ENCODE data around the gene MEIOSIN.

GRCh38 chr19:45772912-45773311, 39.7 kb downstream of the MEIOSIN start:
- no peak for TF ChIP-seq CTCF (IDR thresholded peaks at IDR 0.05)
- no peak for TF ChIP-seq EZH2 (IDR thresholded peaks at IDR 0.05; ENCODE audit: borderline replicate concordance, insufficient read depth, low read depth, low read length, poor library complexity, severe bottlenecking)

Measured in B cell (primary cell).